Colonic mucosa (tissue), 4 donors: Measurements from ENCODE around the gene PILRB. TPM values are rescaled to one million over a fixed set of nuclear protein-coding genes. Genes with fewer than 3 reads are reported as not detected.
"Not testable (repeated sequence)": the region's sequence is repeated elsewhere in the genome, so short reads cannot be mapped to it uniquely, and the experiment has no call there.

Experiments used
- DNase-seq: peaks from one replicate; pipeline ENCODE4 v3.0.0-alpha.2; 2020
- H3K27ac ChIP-seq: fragments of 200-600 bp; one replicate; pipeline ENCODE4 v1.8.0; 2021
- H3K27me3 ChIP-seq: fragments of 200-600 bp; one replicate; pipeline ENCODE4 v1.8.0; 2021
- H3K36me3 ChIP-seq: fragments of 200-600 bp; one replicate; pipeline ENCODE4 v1.8.0; 2021
- H3K4me1 ChIP-seq: fragments of 200-600 bp; one replicate; pipeline ENCODE4 v1.8.0; 2021; ENCODE audit warnings: mild to moderate bottlenecking
- H3K4me3 ChIP-seq: fragments of 200-600 bp; one replicate; pipeline ENCODE4 v1.8.0; 2021
- H3K9ac ChIP-seq, 2 donors: one replicate each; pipeline ENCODE4 v1.7.0; 2013; ENCODE audit warnings: control low read depth in 2 of 2, low read depth in 2 of 2, low read length in 2 of 2
- H3K9me3 ChIP-seq: fragments of 200-600 bp; one replicate; pipeline ENCODE4 v1.8.0; 2021
- intact Hi-C: fragments of 100-400 bp; cut with DNase I; formaldehyde crosslinking; loops from one replicate; pipeline ENCODE4 v1.14.1; 2022
- total RNA-seq, 2 donors: library from RNA; stranded (reverse); fragmentation: NEBNext Ultra II Directional in 1 of 2; extraction: Animal tissue kit (Norgen Biotek cat#: 25700) in 1 of 2; gene quantifications; one replicate each; pipeline ENCODE4 v1.2.1, GENCODE V29; 2021
- TF ChIP-seq, protein P1 (sequence below): fragments of 200-600 bp; IDR thresholded peaks from one replicate; pipeline ENCODE4 v1.8.0; 2022; ENCODE audit warnings: antibody characterized with exemption, mild to moderate bottlenecking
- donor health status: healthy.
- donor health status: DM: no; HTN: no; CAD: no.
- donor health status: DM: no; HTN: no; CAD: no.

Gene PILRB
- total RNA-seq, 2 donors from 2014 or later: 18.2 to 57.9 TPM

DNA sequence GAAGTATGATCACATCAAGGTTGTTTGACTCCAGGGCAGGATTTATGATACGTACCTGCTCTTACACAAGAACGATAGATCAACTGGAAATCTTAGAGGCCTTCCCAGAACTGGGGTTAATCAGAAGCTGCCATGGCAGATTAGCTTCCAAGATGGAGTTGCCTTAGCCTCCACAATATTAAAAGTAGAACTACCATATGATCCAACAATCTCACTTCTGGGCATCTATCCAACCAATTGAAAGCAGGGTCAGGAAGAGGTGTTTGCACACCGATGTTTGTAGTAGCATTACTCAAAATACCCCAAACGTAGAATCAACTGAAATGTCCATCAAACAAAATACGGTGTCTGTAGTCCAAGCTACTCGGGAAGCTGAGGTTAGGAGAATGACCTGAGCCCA is 6.6 kb downstream of the PILRB start:
- TF ChIP-seq, protein P1, sequence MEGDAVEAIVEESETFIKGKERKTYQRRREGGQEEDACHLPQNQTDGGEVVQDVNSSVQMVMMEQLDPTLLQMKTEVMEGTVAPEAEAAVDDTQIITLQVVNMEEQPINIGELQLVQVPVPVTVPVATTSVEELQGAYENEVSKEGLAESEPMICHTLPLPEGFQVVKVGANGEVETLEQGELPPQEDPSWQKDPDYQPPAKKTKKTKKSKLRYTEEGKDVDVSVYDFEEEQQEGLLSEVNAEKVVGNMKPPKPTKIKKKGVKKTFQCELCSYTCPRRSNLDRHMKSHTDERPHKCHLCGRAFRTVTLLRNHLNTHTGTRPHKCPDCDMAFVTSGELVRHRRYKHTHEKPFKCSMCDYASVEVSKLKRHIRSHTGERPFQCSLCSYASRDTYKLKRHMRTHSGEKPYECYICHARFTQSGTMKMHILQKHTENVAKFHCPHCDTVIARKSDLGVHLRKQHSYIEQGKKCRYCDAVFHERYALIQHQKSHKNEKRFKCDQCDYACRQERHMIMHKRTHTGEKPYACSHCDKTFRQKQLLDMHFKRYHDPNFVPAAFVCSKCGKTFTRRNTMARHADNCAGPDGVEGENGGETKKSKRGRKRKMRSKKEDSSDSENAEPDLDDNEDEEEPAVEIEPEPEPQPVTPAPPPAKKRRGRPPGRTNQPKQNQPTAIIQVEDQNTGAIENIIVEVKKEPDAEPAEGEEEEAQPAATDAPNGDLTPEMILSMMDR: no peak
- Histone ChIP-seq H3K9ac (no peak overlapping the region), H3K9me3 (no peaks in the 10 kb centered on the region), H3K27me3 (no peaks in the 10 kb centered on the region), H3K4me1 (no peaks in the 10 kb centered on the region), H3K36me3 (peaks cover 10% of the 10 kb centered on the region), H3K27ac (no peak overlapping the region), H3K4me3 (no peak overlapping the region)
- DNase-seq: no peak
- intact Hi-C loops: no loop called here

DNA sequence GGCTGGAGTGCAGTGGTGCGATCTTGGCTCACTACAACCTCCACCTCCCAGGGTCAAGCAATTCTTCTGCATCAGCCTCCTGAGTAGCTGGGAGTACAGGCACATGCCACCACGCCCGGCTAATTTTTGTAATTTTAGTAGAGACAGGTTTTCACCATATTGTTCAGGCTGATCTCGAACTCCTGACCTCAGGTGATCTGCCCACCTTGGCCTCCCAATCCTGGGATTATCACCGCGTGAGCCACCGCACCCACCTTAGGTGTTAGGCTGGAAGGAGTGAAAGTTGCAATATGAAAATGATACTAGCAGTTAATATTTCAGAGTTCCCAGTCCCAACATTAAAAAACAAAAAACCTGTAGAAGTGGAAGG is 8.1 kb downstream of the PILRB start:
- H3K9me3 ChIP-seq, DNase-seq, H3K4me1 ChIP-seq, H3K27me3 ChIP-seq, H3K27ac ChIP-seq, intact Hi-C loops, H3K4me3 ChIP-seq, H3K36me3 ChIP-seq, H3K9ac ChIP-seq: not testable (repeated sequence)

DNA sequence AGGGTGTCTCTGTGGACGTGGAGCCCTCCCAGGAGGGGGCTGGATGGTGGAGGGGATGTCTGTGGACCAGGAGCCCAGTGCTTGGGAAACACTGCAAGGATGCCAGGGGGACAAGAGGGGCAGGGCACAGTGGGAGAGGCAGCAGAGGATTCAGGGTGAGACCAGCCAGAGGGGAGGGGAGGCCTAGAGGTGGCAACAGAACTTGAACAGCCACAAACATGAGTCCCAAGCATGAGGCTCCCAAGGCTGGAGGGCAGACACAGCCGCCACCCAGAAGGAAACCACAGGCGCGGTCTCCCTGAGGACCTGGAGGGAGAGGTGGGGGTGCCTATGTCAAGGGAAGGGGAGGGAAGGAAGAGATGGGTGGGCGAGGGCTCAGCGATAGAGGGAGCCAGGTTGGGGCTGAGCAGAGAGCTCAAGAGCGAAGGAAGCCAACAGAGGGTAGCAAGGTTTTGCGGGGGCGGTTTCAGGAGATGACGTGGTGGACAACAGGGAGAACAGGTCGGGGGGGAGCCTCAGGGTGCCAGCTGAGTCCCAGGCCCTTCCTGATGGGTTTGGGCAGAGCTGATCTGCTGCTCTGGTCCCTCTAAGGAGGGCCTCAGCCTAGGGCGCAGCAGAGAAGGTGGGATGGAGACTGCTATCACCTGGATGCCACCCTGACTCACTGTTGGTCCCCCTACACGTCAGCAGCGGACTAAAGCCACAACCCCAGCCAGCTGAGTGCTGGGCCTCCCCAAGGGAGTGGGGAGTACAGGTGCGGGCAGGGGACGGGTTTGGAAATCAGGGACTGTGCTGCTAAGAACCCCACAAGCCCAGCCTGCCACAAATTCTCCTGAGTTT is 8.7 kb downstream of the PILRB start:
- H3K4me1 ChIP-seq: no peaks in the 10 kb centered on the region
- intact Hi-C loops: no loop called here
- H3K9me3 ChIP-seq: no peaks in the 10 kb centered on the region
- H3K4me3 ChIP-seq: no peak overlapping the region
- H3K27me3 ChIP-seq: no peaks in the 10 kb centered on the region
- H3K27ac ChIP-seq: no peak overlapping the region
- TF ChIP-seq, protein P1: no peak
- peaks cover 7% of the 10 kb centered on the region for H3K36me3 ChIP-seq
- no peak overlapping the region for H3K9ac ChIP-seq
- no peak for DNase-seq

DNA sequence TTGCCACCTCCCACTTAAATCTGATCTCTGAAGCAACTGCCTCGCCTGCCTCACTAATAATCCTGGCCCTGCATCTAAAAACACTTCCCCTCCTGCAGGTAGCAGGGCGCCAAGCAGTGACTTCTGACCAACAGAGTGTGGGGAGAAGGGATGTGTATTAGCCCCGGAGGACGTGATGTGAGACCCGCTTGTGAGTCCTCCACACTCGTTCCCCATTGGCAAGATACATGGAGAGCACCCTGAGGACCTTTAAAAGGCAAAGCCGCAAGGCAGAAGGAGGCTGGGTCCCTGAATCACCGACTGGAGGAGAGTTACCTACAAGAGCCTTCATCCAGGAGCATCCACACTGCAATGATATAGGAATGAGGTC is 9.3 kb downstream of the PILRB start:
- Histone ChIP-seq H3K27me3 (no peaks in the 10 kb centered on the region), H3K4me1 (no peaks in the 10 kb centered on the region), H3K9me3 (no peaks in the 10 kb centered on the region), H3K27ac (no peak overlapping the region), H3K36me3 (peaks cover 6% of the 10 kb centered on the region), H3K4me3 (no peak overlapping the region), H3K9ac (no peak overlapping the region)
- intact Hi-C loops: no loop called here
- TF ChIP-seq, protein P1: no peak
- no peak for DNase-seq

DNA sequence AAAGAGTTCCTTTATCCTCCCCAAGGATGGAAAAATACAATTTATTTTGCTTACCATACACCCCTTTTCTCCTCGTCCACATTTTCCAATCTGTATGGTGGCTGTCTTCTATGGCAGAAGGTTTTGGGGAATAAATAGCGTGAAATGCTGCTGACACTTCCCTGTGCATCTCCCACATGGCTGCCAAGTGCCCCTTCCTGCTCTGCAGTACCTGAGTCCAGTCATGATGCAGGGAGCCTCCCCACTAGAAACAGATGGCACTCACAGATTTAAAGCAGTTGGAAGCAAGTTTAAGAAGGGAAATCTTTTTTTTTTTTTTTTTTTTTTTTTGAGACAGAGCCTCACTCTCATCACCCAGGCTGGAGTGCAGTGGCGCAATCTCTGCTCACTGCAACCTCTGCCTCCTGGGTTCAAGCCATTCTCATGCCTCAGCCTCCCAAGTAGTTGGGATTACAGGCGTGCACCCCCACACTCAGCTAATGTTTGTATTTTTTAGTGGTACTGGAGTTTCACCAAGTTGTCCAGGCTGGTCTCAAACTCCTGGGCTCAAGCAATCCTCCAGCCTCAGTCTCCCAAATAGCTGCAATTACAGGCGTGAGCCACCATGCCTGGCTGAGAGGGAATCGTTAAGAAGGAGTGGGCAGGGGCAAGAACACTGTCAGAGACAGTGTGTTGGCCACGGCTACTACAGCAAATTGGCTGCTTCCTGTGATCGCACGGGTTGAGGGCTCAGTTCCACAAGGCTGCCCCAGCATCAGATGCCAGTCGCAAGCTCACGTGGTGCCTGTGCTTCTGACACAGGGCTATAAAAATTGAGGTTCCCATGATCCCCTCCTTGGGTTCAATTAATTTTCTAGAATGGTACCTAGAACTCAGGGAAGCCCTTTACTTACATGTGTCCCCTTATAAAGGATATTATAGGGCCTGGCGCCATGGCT is 10.0 kb downstream of the PILRB start:
- TF ChIP-seq, protein P1: no peak
- no peak overlapping the region for H3K4me3 ChIP-seq
- no peak overlapping the region for H3K27ac ChIP-seq
- H3K9me3 ChIP-seq: no peaks in the 10 kb centered on the region
- intact Hi-C loops: no loop called here
- no peak for DNase-seq
- no peaks in the 10 kb centered on the region for H3K27me3 ChIP-seq
- no peak overlapping the region for H3K9ac ChIP-seq
- no peaks in the 10 kb centered on the region for H3K36me3 ChIP-seq
- no peaks in the 10 kb centered on the region for H3K4me1 ChIP-seq
